Glomerular visceral epithelial cell (primary cell): Measurements from ENCODE around the gene CHST5.
"Not testable (repeated sequence)": the region's sequence is repeated elsewhere in the genome, so short reads cannot be mapped to it uniquely, and the experiment has no call there.

Experiments
- DNase-seq: peaks from one replicate; pipeline ENCODE4 v3.0.0-alpha.2; 2016; ENCODE audit errors: extremely low spot score

Gene CHST5

GRCh38 chr16:75550211-75550662, 14.3 kb upstream of the CHST5 start:
- DNase-seq = peak; percentile 25

DNA sequence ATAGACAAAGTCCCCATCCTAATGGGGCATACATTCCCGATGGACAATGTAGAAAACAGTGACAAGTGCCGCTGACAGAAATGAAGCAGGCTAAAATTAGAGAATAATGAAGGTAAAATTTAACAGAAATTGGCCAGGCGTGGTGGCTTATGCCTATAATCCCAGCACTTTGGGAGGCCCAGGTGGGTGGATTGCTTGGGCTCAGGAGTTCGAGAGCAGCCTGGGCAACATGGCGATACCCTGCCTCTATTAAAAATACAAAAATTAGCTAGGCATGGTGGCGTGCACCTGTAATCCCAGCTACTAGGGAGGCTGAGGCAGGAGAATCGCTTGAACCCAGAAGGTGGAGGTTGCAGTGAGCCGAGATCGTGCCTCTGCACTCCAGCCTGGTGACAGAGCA, 12.5 kb upstream of the CHST5 start:
- not testable (repeated sequence) for DNase-seq

- no peak for DNase-seq
Observed at GRCh38 chr16:75546293-75546692, 10.4 kb upstream of the CHST5 start.

- not testable (repeated sequence) for DNase-seq
Observed at GRCh38 chr16:75545879-75546278, 10.0 kb upstream of the CHST5 start.

- not testable (repeated sequence) for DNase-seq
Observed at GRCh38 chr16:75542462-75542861, 6.6 kb upstream of the CHST5 start.

GRCh38 chr16:75541236-75541635, 5.3 kb upstream of the CHST5 start:
- DNase-seq = no peak

DNA sequence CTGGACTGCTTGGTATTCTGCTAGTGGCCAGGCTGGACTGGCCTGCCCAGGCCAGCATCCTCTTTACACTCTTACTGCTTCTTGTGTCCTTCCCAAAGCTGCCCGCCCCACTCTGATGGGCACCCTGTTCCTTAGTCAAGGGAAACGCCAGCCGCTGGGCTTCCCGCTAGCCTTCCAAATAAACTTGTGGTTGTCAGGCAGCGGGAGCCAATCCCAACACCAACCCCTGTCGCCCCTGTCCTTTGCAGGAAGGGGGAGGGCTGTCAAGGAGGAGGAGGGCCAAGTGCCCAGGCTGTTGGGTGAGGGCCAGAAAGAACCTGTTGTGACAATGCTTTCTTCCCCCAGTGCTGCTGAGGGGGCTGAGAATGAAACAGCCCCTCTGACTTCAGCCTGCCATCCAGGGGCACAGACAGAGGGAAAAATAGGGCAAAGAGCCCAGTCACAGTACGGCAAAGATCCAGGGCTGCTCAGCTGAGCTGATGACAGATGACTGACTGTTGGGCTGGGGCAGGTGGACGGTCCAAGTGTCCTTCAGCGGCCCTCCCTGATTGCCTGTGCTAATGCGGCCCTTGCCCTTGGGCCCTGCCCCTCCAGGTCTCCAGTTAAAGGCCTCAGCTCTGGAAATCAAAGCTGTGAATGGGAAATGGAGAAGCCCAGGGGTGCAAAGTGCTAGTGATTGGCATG, 3.1 kb upstream of the CHST5 start:
- not testable (repeated sequence) for DNase-seq

DNA sequence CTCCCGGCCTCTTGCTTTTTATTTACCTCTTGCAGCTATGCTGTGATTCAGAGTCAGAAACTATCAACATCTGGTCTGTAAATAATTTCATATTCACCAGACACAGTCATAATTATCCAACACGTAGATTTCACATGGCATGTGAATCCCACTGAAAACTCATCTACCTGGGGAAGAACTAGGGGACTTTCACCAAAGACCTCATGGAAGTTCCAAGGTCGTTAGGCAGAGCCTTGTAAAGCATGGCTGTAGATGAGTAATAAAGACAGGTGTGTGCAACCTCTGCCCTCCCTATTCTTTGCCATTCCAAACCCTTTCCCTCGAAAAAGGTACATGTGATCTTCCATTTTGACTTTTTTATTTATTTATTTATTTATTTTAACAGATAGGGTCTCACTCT, 1.9 kb upstream of the CHST5 start:
- no peak for DNase-seq

DNA sequence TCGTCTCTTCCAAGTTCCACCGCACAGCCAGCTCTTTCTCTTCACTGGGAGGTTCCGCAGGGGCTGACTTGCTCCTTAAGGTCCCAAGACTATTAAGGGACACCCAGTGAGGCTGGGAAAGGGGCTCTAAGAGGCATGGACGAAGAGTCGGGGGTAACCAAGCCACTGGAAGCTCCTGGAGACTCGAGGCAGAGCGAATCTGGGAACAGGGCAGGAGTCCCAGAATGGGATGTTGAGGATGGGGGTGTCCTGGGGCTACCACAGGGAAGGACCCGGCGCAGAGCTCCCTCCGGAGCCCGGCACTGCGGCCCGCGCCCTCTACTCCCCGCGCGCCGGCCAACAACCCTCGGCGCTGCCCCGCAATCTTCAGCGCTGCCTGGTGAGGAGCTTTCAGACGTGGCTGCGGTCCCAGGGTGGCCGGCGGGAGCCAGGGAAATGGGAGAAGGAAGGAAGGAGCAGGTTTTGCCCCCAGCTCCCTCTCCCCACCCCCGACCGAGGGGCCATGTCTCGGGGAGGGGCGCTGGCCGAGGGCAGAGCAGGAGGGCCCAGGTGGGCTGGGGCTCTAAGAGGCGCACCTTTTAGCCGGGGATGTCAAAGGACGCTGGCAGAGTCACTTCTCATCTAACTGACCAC, 581 bp downstream of the CHST5 start:
- no peak for DNase-seq

DNA sequence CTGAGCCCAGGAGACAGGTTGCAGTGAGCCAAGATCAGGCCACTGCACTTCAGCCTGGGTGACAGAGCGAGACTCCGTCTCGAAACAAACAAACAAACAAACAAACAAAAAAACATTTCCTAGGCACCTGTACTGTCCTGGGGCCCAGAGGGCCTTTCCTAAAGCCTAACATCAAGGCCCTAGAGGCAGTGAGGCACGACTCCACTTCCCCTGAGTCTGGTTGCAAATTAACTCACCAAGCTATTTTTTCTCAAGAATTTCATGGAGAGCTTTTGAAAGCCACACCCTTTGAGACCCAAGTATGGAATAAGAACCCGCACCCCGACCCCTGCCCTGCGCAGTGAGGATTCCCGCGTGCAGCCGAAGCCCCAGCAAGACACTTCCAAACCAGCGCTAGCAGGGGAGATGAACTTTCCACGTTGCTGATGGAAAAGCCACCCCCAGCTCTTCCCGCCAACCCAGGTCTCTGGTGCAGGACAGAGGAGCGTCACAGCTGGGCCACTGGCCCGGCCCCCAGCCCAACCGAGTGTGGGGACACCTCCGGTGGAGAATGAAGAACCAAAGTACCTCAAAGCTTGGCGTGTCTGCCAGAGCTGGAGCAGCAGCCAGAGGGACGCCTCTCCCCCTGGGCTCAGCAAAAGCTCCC, 1.2 kb downstream of the CHST5 start:
- DNase-seq = no peak

- DNase-seq = no peak
Observed at GRCh38 chr16:75532791-75533190, 3.1 kb downstream of the CHST5 start.

DNA sequence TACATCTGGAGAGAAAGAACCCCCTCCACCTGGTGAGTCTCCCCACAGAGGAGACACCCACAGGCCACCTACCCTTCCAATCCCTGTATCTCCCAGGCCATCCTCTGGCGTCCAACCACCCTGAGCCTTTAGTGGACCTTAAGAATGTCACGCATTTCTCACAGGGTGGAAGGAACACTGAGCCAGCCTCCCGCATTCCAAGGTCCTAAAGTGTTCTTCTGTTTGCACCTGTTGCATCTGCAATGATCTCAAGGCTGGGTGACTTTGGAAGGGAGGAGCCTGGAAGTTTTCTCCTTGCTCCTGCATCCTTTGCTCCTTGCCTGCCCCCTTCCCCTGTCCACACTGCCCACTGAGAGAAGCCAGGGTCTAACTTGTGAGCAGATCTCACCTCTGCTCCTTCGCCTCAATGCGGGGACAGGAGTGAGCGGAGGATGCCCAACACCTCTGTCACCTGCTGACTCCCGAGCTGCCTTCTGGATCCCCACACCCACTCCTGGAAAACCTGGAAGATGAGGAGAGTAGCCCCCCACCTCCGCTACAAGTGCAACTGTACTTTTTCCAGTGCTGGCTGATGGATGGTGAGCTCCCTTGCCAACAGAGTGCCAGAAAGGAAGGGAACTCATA, 3.7 kb downstream of the CHST5 start:
- no peak for DNase-seq

GRCh38 chr16:75529959-75530358, 5.9 kb downstream of the CHST5 start:
- no peak for DNase-seq

DNA sequence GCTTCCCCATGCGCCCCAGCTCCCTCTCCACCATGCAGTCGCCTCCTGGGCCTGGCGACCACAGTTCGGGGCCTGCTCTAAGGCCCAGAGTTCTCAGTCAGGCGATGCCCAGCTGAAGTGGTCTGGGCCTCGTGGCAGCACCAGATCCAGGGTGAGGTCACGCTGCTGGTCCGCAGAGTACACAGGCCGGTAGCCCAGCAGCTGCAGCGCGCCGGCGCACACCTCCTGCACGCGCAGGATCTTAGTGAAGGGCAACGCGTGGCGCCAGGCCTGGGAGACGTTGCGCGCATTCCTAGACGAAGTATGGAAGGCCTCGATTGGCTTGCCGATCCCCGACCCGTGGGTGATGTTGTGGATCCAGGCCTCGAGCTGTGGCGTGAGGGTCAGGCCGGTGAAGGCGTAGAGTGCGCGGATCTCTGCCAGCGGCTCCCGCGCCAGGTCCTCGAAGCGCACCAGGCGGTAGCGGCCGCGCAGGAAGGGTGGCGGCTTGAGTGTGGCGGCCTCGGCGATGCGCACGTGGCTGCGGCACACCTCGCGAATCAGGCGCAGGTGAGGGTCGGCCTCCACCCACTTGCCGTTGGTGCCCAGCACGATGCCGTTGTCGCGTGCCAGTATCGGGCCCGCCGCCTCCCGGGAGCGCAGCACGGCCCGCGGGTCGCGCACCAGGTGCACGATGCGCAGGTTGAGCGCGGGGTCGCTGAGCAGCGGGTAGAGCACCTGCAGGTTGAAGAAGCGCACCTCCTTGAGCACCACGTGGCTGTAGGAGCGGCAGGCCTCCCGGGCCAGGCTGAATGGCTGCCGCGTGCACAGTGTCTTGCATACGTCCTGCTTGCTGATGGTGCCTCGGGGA, 6.6 kb downstream of the CHST5 start:
- no peak for DNase-seq

- DNase-seq = no peak
Observed at GRCh38 chr16:75527825-75528299, 8.0 kb downstream of the CHST5 start.

DNA sequence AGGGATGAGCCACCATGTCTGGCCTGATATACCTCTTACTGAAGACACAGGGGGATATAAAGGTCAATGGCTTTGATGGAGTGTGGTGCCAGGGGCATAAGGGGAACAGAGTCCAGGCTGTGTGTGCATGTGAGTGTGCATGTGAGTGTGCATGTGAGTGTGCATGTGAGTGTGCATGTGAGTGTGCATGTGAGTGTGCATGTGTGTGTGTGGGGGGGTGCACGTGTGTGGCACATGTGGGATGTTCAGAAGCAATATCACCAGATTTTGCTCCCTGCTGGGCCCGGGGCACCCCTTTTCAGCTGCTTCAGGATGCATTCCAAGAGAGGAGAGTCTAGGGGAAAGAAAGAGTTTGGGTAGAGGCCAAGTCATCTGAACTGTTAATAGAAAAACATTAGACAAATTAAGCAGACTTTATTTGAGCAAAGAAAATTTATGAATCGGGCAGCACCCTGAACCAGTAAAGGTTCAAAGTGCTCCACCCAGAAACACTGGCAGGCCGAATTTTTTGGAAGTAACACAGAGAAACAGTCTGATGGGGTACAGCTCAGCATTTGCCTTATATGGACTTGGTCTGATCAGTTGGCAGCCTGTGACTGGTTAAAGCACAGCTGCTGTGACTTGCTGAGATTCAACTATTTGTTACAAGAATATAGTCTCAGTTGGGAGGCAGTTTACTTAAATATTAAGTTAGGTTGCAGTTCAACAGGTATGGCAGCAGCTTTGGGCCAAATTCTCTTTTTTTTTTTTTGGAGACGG, 9.7 kb downstream of the CHST5 start:
- no peak for DNase-seq

GRCh38 chr16:75519175-75519574, 16.7 kb downstream of the CHST5 start:
- DNase-seq = no peak

DNA sequence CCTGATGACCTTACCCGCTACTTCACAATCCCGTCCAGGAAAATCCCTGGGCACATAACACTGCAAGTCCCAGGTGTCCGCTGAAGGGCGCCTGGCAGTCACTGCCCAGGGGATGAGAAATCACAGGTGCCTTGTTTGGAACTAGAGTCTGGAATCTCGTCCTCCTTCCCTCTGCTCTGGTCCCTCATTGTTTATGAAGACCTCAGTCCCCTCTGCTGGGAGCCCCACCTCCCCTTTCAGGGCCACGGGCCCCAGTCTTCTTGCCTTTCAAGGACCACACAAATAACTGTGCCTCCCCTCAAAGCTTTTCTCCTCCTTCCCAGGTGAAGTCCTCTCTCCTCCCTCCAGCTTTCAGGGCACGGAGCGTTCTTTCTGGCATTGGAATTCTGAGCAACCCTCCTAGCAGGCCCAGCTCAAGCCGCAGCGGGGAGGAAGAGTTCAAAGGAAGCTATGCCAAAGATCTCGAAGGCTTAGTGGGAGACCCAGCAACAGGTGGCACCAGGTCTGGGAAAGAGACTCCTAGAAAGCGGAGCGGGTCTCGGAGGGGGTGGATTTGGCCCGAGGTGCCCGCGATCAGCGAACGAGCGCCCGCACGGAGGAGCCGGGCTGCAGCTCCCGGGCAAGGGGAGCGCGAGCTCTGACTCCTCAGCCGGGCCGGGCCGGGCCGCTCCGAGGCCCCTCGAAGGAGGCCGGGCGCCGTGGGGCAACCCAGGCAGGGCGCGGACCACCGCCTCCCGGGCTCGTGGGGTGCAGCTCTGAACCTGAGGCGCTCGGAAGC, 19.5 kb downstream of the CHST5 start:
- DNase-seq = peak; percentile 24

GRCh38 chr16:75514296-75514695, 21.6 kb downstream of the CHST5 start:
- DNase-seq = no peak

DNA sequence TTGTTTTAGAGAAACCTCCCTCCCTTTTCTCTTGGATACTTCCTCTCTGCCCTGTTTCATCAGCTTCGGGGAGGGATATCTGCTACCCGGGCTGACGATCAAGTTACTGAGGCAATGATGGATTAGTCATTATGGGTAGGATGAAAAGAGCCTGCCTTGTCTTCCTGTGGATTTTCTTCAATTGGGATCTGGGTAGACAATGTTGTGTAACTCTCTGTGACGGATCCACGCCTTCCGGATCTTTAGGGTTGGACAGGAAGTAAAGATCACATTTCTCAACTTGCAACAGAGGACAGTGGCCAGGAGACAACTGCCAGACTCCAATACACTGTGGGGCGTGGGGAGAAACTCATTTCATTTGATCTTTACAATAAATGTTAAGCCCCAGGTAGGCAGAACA, 29.3 kb downstream of the CHST5 start:
- DNase-seq = peak; percentile 26
